ENCODE data around the gene CCDC194.
A peak's percentile ranks its signal among the peaks of the same experiment; 100 is the strongest.

The CCDC194 gene

GRCh38 chr19:17347877-17348276 lies 46.1 kb downstream of the CCDC194 start:
- TF ChIP-seq CTCF (IDR thresholded peaks at IDR 0.05; ENCODE audit: borderline replicate concordance, extremely low read depth, low read length, poor library complexity, severe bottlenecking) (no peak), EZH2 (IDR thresholded peaks at IDR 0.05; ENCODE audit: borderline replicate concordance, low read depth, low read length, severe bottlenecking) (no peak)
- ATAC-seq (ENCODE audit: insufficient read depth, low read depth) (no peak), DNase-seq (no peak)
- Histone ChIP-seq H3K4me2 (ENCODE audit: insufficient read depth, low read length) (no peak overlapping the region), H3K36me3 (ENCODE audit: insufficient read depth, low read length) (no peaks in the 10 kb centered on the region), H4K20me1 (ENCODE audit: insufficient read depth, low read length) (no peaks in the 10 kb centered on the region), H3K79me2 (ENCODE audit: insufficient read depth, low read length) (no peaks in the 10 kb centered on the region), H3K4me3 (ENCODE audit: low read depth in 1 of 2, low read length in 2 of 2) (no peak overlapping the region), H3K4me1 (ENCODE audit: insufficient read depth, low read length) (peaks cover 6% of the 10 kb centered on the region), H3K9me3 (ENCODE audit: insufficient read depth, low read length, severe bottlenecking) (no peaks in the 10 kb centered on the region), H2AFZ (ENCODE audit: low read depth, low read length) (no peak overlapping the region), H3K9ac (ENCODE audit: low read depth, low read length) (no peak overlapping the region), H3K27me3 (ENCODE audit: insufficient read depth, low read length, poor library complexity) (no peaks in the 10 kb centered on the region), H3K27ac (ENCODE audit: low read length) (no peak overlapping the region)

- DNase-seq (no peak), ATAC-seq (ENCODE audit: insufficient read depth, low read depth) (no peak)
- Histone ChIP-seq H3K4me3 (ENCODE audit: low read depth in 1 of 2, low read length in 2 of 2) (no peak overlapping the region), H3K36me3 (ENCODE audit: insufficient read depth, low read length) (peaks cover 3% of the 10 kb centered on the region; the same call in 1 of the 2 replicates), H3K4me2 (ENCODE audit: insufficient read depth, low read length) (no peak overlapping the region), H3K4me1 (ENCODE audit: insufficient read depth, low read length) (peaks cover 6% of the 10 kb centered on the region), H3K27me3 (ENCODE audit: insufficient read depth, low read length, poor library complexity) (no peaks in the 10 kb centered on the region), H3K9me3 (ENCODE audit: insufficient read depth, low read length, severe bottlenecking) (no peaks in the 10 kb centered on the region), H3K9ac (ENCODE audit: low read depth, low read length) (no peak overlapping the region), H4K20me1 (ENCODE audit: insufficient read depth, low read length) (no peaks in the 10 kb centered on the region), H3K79me2 (ENCODE audit: insufficient read depth, low read length) (no peaks in the 10 kb centered on the region), H2AFZ (ENCODE audit: low read depth, low read length) (no peak overlapping the region), H3K27ac (ENCODE audit: low read length) (no peak overlapping the region)
- TF ChIP-seq EZH2 (IDR thresholded peaks at IDR 0.05; ENCODE audit: borderline replicate concordance, low read depth, low read length, severe bottlenecking) (no peak), CTCF (IDR thresholded peaks at IDR 0.05; ENCODE audit: borderline replicate concordance, extremely low read depth, low read length, poor library complexity, severe bottlenecking) (no peak)
Measured at GRCh38 chr19:17347361-17347760, 46.6 kb downstream of the CCDC194 start.

- TF ChIP-seq CTCF (IDR thresholded peaks at IDR 0.05; ENCODE audit: borderline replicate concordance, extremely low read depth, low read length, poor library complexity, severe bottlenecking) (peak; percentile 95), EZH2 (IDR thresholded peaks at IDR 0.05; ENCODE audit: borderline replicate concordance, low read depth, low read length, severe bottlenecking) (no peak)
- Histone ChIP-seq H4K20me1 (ENCODE audit: insufficient read depth, low read length) (no peaks in the 10 kb centered on the region; the same call in 1 of the 2 replicates), H3K4me3 (ENCODE audit: low read depth in 1 of 2, low read length in 2 of 2) (no peak overlapping the region), H3K79me2 (ENCODE audit: insufficient read depth, low read length) (0 out of 2 replicates have a peak, but pooled peaks cover 3% of the 10 kb centered on the region), H2AFZ (ENCODE audit: low read depth, low read length) (peak overlapping the region; percentile 67), H3K36me3 (ENCODE audit: insufficient read depth, low read length) (peaks cover 12% of the 10 kb centered on the region), H3K9ac (ENCODE audit: low read depth, low read length) (no peak overlapping the region), H3K4me1 (ENCODE audit: insufficient read depth, low read length) (peaks cover 6% of the 10 kb centered on the region), H3K4me2 (ENCODE audit: insufficient read depth, low read length) (peak overlapping the region; percentile 44; the same call in 1 of the 2 replicates), H3K9me3 (ENCODE audit: insufficient read depth, low read length, severe bottlenecking) (no peaks in the 10 kb centered on the region), H3K27me3 (ENCODE audit: insufficient read depth, low read length, poor library complexity) (no peaks in the 10 kb centered on the region), H3K27ac (ENCODE audit: low read length) (no peak overlapping the region)
- DNase-seq (peak; percentile 83), ATAC-seq (ENCODE audit: insufficient read depth, low read depth) (peak; percentile 98)
Measured at GRCh38 chr19:17346109-17346671, 47.8 kb downstream of the CCDC194 start.
